ENCODE data around the gene DGKI. TPM values are rescaled to one million over a fixed set of nuclear protein-coding genes. Genes with fewer than 3 reads are reported as not detected.
"Not testable (repeated sequence)": the region's sequence is repeated elsewhere in the genome, so short reads cannot be mapped to it uniquely, and the experiment has no call there.

Gene DGKI
- total RNA-seq, 1 experiment from 2014 or later: 0.55 TPM

- Histone ChIP-seq H3K9me3 (ENCODE audit: control insufficient read depth, low read depth, low read length) (peaks cover 15% of the 10 kb centered on the region), H3K23me2 (ENCODE audit: insufficient read length, low read depth, low read length, poor library complexity, severe bottlenecking) (no peaks in the 10 kb centered on the region), H2AK5ac (ENCODE audit: insufficient read length, low read length) (no peak overlapping the region), H3K79me2 (ENCODE audit: insufficient read depth, low read length) (no peaks in the 10 kb centered on the region), H2BK12ac (ENCODE audit: insufficient read length, low read depth, low read length) (no peak overlapping the region), H3K79me1 (ENCODE audit: insufficient read depth, low read depth, low read length, poor library complexity, severe bottlenecking) (no peaks in the 10 kb centered on the region), H2BK15ac (ENCODE audit: low read depth, low read length) (no peak overlapping the region), H3K9ac (ENCODE audit: extremely low read depth, insufficient read length, low read length) (no peak overlapping the region), H2AFZ (ENCODE audit: low read length) (no peak overlapping the region), H4K8ac (replicated peaks; ENCODE audit: insufficient read length, low read depth, low read length) (no peak overlapping the region), H4K5ac (ENCODE audit: insufficient read length, low read depth, low read length) (no peak overlapping the region), H3K27ac (ENCODE audit: insufficient read length, low read depth, low read length) (no peak overlapping the region), H2BK5ac (ENCODE audit: insufficient read length, low read length) (no peak overlapping the region), H3K18ac (ENCODE audit: insufficient read length, low read depth, low read length) (no peak overlapping the region), H2BK20ac (ENCODE audit: low read depth, low read length, poor library complexity, severe bottlenecking) (no peak overlapping the region), H3K4me1 (ENCODE audit: insufficient read depth, low read length) (no peaks in the 10 kb centered on the region; the same call in 1 of the 2 replicates), H3K4ac (ENCODE audit: low read depth, low read length) (no peak overlapping the region), H3K27me3 (ENCODE audit: insufficient read depth, low read length) (no peaks in the 10 kb centered on the region), H3K56ac (ENCODE audit: insufficient read length, low read depth, low read length) (no peak overlapping the region), H3K23ac (ENCODE audit: insufficient read length, low read depth, low read length) (no peak overlapping the region), H3K14ac (ENCODE audit: insufficient read depth, low read length) (no peak overlapping the region), H3K4me2 (ENCODE audit: insufficient read depth, insufficient read length, low read length) (no peak overlapping the region), H3T11ph (ENCODE audit: low read length) (no peak overlapping the region), H4K91ac (ENCODE audit: insufficient read length, low read depth, low read length) (no peak overlapping the region), H4K20me1 (ENCODE audit: control insufficient read depth, insufficient read depth, insufficient read length) (no peaks in the 10 kb centered on the region), H2BK120ac (ENCODE audit: low read depth, low read length, poor library complexity, severe bottlenecking) (no peak overlapping the region)
- Mint-ChIP-seq H3K9me3 (peaks cover 33 to 36% of the 10 kb centered on the region in 2 experiments), H3K36me3 (ENCODE audit: insufficient read depth in 1 of 3, low read depth in 3 of 3) (peaks cover 13 to 31% (median 28%) of the 10 kb centered on the region in 3 experiments), H3K27ac (no peak overlapping the region), H3K4me3 (no peak overlapping the region), H3K4me1 (peaks cover 12 to 13% of the 10 kb centered on the region in 2 experiments), H3K27me3 (ENCODE audit: low read depth) (peaks cover 3% of the 10 kb centered on the region; the same call in 1 of the 2 replicates)
- TF ChIP-seq CTCF (conservative IDR thresholded peaks at IDR 0.05): no peak
- no peak for DNase-seq
- no CpG with 5 or more reads among the region's 1 CpG for WGBS (ENCODE audit: extremely low coverage, insufficient read length, low lambda C conversion rate)
Measured at GRCh38 chr7:137834552-137834951, 12.2 kb downstream of the DGKI start.

- not testable (repeated sequence) for H2AFZ ChIP-seq (ENCODE audit: low read length); DNase-seq; H2AK5ac ChIP-seq (ENCODE audit: insufficient read length, low read length); H3K4me3 Mint-ChIP-seq; H3K4me1 Mint-ChIP-seq; H3K27ac ChIP-seq (ENCODE audit: insufficient read length, low read depth, low read length); H3K56ac ChIP-seq (ENCODE audit: insufficient read length, low read depth, low read length); H3K9ac ChIP-seq (ENCODE audit: extremely low read depth, insufficient read length, low read length); H2BK120ac ChIP-seq (ENCODE audit: low read depth, low read length, poor library complexity, severe bottlenecking); H3K23ac ChIP-seq (ENCODE audit: insufficient read length, low read depth, low read length); H2BK20ac ChIP-seq (ENCODE audit: low read depth, low read length, poor library complexity, severe bottlenecking); H3K4me1 ChIP-seq (ENCODE audit: insufficient read depth, low read length); H3K4me2 ChIP-seq (ENCODE audit: insufficient read depth, insufficient read length, low read length); H4K91ac ChIP-seq (ENCODE audit: insufficient read length, low read depth, low read length); H2BK12ac ChIP-seq (ENCODE audit: insufficient read length, low read depth, low read length); H3T11ph ChIP-seq (ENCODE audit: low read length); H3K79me2 ChIP-seq (ENCODE audit: insufficient read depth, low read length); H4K8ac ChIP-seq (replicated peaks; ENCODE audit: insufficient read length, low read depth, low read length); H3K27me3 Mint-ChIP-seq (ENCODE audit: low read depth); H3K4ac ChIP-seq (ENCODE audit: low read depth, low read length); H3K79me1 ChIP-seq (ENCODE audit: insufficient read depth, low read depth, low read length, poor library complexity, severe bottlenecking); H4K20me1 ChIP-seq (ENCODE audit: control insufficient read depth, insufficient read depth, insufficient read length); H3K14ac ChIP-seq (ENCODE audit: insufficient read depth, low read length); H2BK15ac ChIP-seq (ENCODE audit: low read depth, low read length); H2BK5ac ChIP-seq (ENCODE audit: insufficient read length, low read length); H3K18ac ChIP-seq (ENCODE audit: insufficient read length, low read depth, low read length); H3K23me2 ChIP-seq (ENCODE audit: insufficient read length, low read depth, low read length, poor library complexity, severe bottlenecking); H3K27ac Mint-ChIP-seq; H4K5ac ChIP-seq (ENCODE audit: insufficient read length, low read depth, low read length); H3K27me3 ChIP-seq (ENCODE audit: insufficient read depth, low read length)
- H3K9me3 Mint-ChIP-seq: peaks cover 33 to 36% of the 10 kb centered on the region in 2 experiments
- no CpG with 5 or more reads among the region's 2 CpGs for WGBS (ENCODE audit: extremely low coverage, insufficient read length, low lambda C conversion rate)
- peaks cover 15% of the 10 kb centered on the region for H3K9me3 ChIP-seq (ENCODE audit: control insufficient read depth, low read depth, low read length)
- peaks cover 13 to 31% (median 28%) of the 10 kb centered on the region in 3 experiments for H3K36me3 Mint-ChIP-seq (ENCODE audit: insufficient read depth in 1 of 3, low read depth in 3 of 3)
Measured at GRCh38 chr7:137832990-137833389, 13.8 kb downstream of the DGKI start.
